K562 (cell line): ENCODE measurements around the gene COMP. TPM values are rescaled to one million over a fixed set of nuclear protein-coding genes. Genes with fewer than 3 reads are reported as not detected.

Experiments
- ATAC-seq: fragments of 200-7000 bp; cut with Tn5 transposase; 3 replicates; pipeline ENCODE4 v1.9.1; 2020; ENCODE audit warnings: moderate library complexity
- BruUV-seq: library from RNA; stranded (reverse); fragments of 400-500 nt; replicated peaks from 2 replicates; lab custom pipeline; 2021; lab: Mats Ljungman, UMichigan
- CTCF ChIA-PET: fragments of 300-600 bp; formaldehyde crosslinking; extraction: SDS; loops from one replicate; lab custom pipeline; 2021; ENCODE audit warnings: low intra/inter-chr PET ratio; lab: Yijun Ruan, JAX
- POLR2A ChIA-PET: fragments of 300-600, 350-650 bp; sonication (Branson Sonifier 250); formaldehyde crosslinking; extraction: SDS; loops from one replicate; lab custom pipeline; 2021; ENCODE audit warnings: antibody characterized with exemption, inconsistent platforms; lab: Yijun Ruan, JAX
- DNase-seq, 4 experiments: peaks; one replicate each; pipeline versions ENCODE4 v3.0.0 to v3.0.0-alpha.2; 2011 to 2018; ENCODE audit warnings: low spot score in 3 of 4, mixed read lengths in 3 of 4; ENCODE audit errors: extremely low read depth in 1 of 4
- FAIRE-seq: peaks from 2 replicates; lab custom pipeline; 2011; peaks lifted over from hg19 to GRCh38; lab: Jason Lieb, UNC
- H2AFZ ChIP-seq: 2 replicates; pipeline ENCODE4 v1.6.0; 2011; ENCODE audit warnings: low read depth, low read length, control low read depth, inconsistent platforms
- H3K27ac ChIP-seq: fragments of 200-600 bp; 3 replicates; pipeline ENCODE4 v1.8.0; 2011; ENCODE audit warnings: low read depth, mild to moderate bottlenecking, control low read depth, inconsistent platforms, low read length, moderate library complexity, mixed read lengths; ENCODE audit errors: extremely low read depth
- H3K27me3 ChIP-seq, 2 experiments: fragments of 300-600 bp in 1 of 2; 2 replicates in 1 of 2; 3 replicates in 1 of 2; pipeline versions ENCODE4 v1.6.0 to v1.8.0; 2011; ENCODE audit warnings: inconsistent platforms in 2 of 2, low read length in 2 of 2, mild to moderate bottlenecking in 1 of 2, mixed read lengths in 1 of 2, moderate library complexity in 1 of 2; ENCODE audit not compliant: control insufficient read depth in 2 of 2, insufficient read depth in 2 of 2
- H3K36me3 ChIP-seq: fragments of 300-600 bp; 3 replicates; pipeline ENCODE4 v1.8.0; 2011; ENCODE audit warnings: mild to moderate bottlenecking, low read length, inconsistent platforms; ENCODE audit not compliant: control insufficient read depth, insufficient read depth
- H3K4me1 ChIP-seq, 2 experiments: fragments of 200-600 bp in 1 of 2; replicated peaks in 1 of 2; 2 replicates in 1 of 2; 3 replicates in 1 of 2; pipeline versions ENCODE4 v1.5.1 to v1.8.0; 2011; ENCODE audit warnings: inconsistent platforms in 2 of 2, low read length in 2 of 2, mild to moderate bottlenecking in 1 of 2, mixed read lengths in 1 of 2, moderate library complexity in 1 of 2; ENCODE audit not compliant: control insufficient read depth in 2 of 2, insufficient read depth in 2 of 2
- H3K4me2 ChIP-seq: 2 replicates; pipeline ENCODE4 v1.6.1; 2011; ENCODE audit warnings: low read length, control low read depth, inconsistent platforms, mixed read lengths; ENCODE audit not compliant: insufficient read depth
- H3K4me3 ChIP-seq: fragments of 200-600 bp; sonication (generic), shearing (Covaris generic); 2 replicates; pipeline ENCODE4 v1.5.1; 2016; ENCODE audit warnings: control low read depth, inconsistent platforms
- H3K79me2 ChIP-seq: fragments of 200-600 bp; 3 replicates; pipeline ENCODE4 v1.8.0; 2011; ENCODE audit warnings: low read length, inconsistent platforms; ENCODE audit not compliant: control insufficient read depth, insufficient read depth
- H3K9ac ChIP-seq, 2 experiments: 2 replicates each; pipeline versions ENCODE4 v1.6.0 to v1.6.1; 2011; ENCODE audit warnings: low read depth in 2 of 2, low read length in 2 of 2, control low read depth in 1 of 2, inconsistent platforms in 1 of 2, mild to moderate bottlenecking in 1 of 2, mixed read lengths in 1 of 2; ENCODE audit not compliant: insufficient read depth in 1 of 2
- H3K9me1 ChIP-seq: one replicate; pipeline ENCODE4 v1.6.0; 2011; ENCODE audit warnings: inconsistent platforms, mild to moderate bottlenecking, low read length, moderate library complexity; ENCODE audit not compliant: control insufficient read depth, insufficient read depth
- H3K9me3 ChIP-seq: replicated peaks from 2 replicates; pipeline ENCODE4 v1.5.1; 2011; ENCODE audit warnings: low read depth, low read length, inconsistent platforms; ENCODE audit not compliant: control insufficient read depth, insufficient read depth
- H4K20me1 ChIP-seq: replicated peaks from 2 replicates; pipeline ENCODE4 v1.6.1; 2011; ENCODE audit warnings: low read length, inconsistent platforms, mixed read lengths; ENCODE audit not compliant: control insufficient read depth, insufficient read depth
- ARID2 ChIP-seq: fragments of 450-650 bp; IDR thresholded peaks from 2 replicates; pipeline ENCODE4 v1.6.1; 2017; ENCODE audit warnings: antibody characterized with exemption, mild to moderate bottlenecking
- CXXC5 ChIP-seq: fragments of 250-450 bp; sonication (Bioruptor Pico); IDR thresholded peaks from 2 replicates; pipeline ENCODE4 v1.8.0; 2022; ENCODE audit warnings: inconsistent platforms, mild to moderate bottlenecking, moderate library complexity
- GTF2B ChIP-seq: IDR thresholded peaks from 2 replicates; pipeline ENCODE4 v1.6.1; 2011; ENCODE audit not compliant: insufficient read length; ENCODE audit errors: extremely low read depth
- HDAC2 ChIP-seq: fragments of 450-650 bp; IDR thresholded peaks from 2 replicates; pipeline ENCODE4 v1.6.1; 2016; ENCODE audit warnings: mild to moderate bottlenecking
- MEF2D ChIP-seq: conservative IDR thresholded peaks from 2 replicates; pipeline ENCODE4 v1.6.1; 2016; ENCODE audit warnings: low read depth, missing genetic modification characterization, missing compliant biosample characterization
- MTF1 ChIP-seq: fragments of 250-450 bp; sonication (Bioruptor Pico); IDR thresholded peaks from 2 replicates; pipeline ENCODE4 v1.9.0; 2021; ENCODE audit warnings: moderate library complexity, mild to moderate bottlenecking, inconsistent platforms, borderline replicate concordance
- SAP30 ChIP-seq: fragments of 200-600 bp; sonication (generic); IDR thresholded peaks from 2 replicates; pipeline ENCODE4 v1.6.1; 2012; ENCODE audit warnings: borderline replicate concordance, low read depth, mild to moderate bottlenecking, moderate library complexity, low read length, control low read depth, inconsistent platforms; ENCODE audit not compliant: insufficient read depth, poor library complexity, severe bottlenecking
- TRIM28 ChIP-seq: fragments of 450-650 bp; IDR thresholded peaks from 2 replicates; pipeline ENCODE4 v1.6.1; 2017
- ZNF444 ChIP-seq: fragments of 250-450 bp; sonication (Bioruptor Pico); IDR thresholded peaks from 2 replicates; pipeline ENCODE4 v1.4.0; 2020; ENCODE audit warnings: mild to moderate bottlenecking, moderate library complexity
- ZNF589 ChIP-seq: fragments of 200-800 bp; sonication (Bioruptor generic); IDR thresholded peaks from 2 replicates; pipeline ENCODE4 v1.6.1; 2016; ENCODE audit warnings: low read depth, missing genetic modification characterization, missing compliant biosample characterization
- ZNF75A ChIP-seq: fragments of 450-650 bp; formaldehyde crosslinking; IDR thresholded peaks from 2 replicates; pipeline ENCODE4 v1.4.0; 2020; ENCODE audit warnings: mild to moderate bottlenecking
- WGBS: fragments of 100-300 bp; shearing (Covaris generic); methylation state at CpG from one replicate; pipeline ENCODE4 v1.1.6; 2016; ENCODE audit warnings: low coverage, mixed read lengths; ENCODE audit not compliant: insufficient coverage; ENCODE audit errors: missing lambda C conversion rate; 5-methylcytosine and 5-hydroxymethylcytosine counted together
- in situ Hi-C: fragments of 300-500 bp; cut with MboI; formaldehyde crosslinking; loops from 4 replicates; pipeline ENCODE4 v1.15.0; 2018; ENCODE audit warnings: inconsistent platforms, mixed read lengths
- intact Hi-C: fragments of 100-400 bp; cut with micrococcal nuclease; formaldehyde crosslinking; loops from 2 replicates; pipeline ENCODE4 v1.14.2; 2022
- polyA plus RNA-seq, 8 experiments: library from polyadenylated mRNA; depleted of rRNA in 4 of 8; stranded (reverse) in 5 of 8; unstranded in 3 of 8; fragments of >200 nt; fragmentation: Nextera tagmentation in 2 of 8; fragmentation: Illumina TruSeq in 1 of 8; extraction: Ambion mirVana in 2 of 8; extraction: Trizol in 1 of 8; gene quantifications; 2 replicates each; pipeline versions ENCODE4 v1.2.1 to v1.2.3, GENCODE V29; 2011 to 2014; ENCODE audit warnings: inconsistent platforms in 1 of 8, missing spikeins in 1 of 8
- total RNA-seq, 7 experiments: library from RNA; depleted of rRNA in 6 of 7; stranded (reverse); fragments of >200 nt in 6 of 7; fragmentation: Illumina TruSeq in 2 of 7; extraction: Trizol in 2 of 7; gene quantifications; 2 replicates each; pipeline versions ENCODE4 v1.2.1 to v1.2.3, GENCODE V29; 2011 to 2021; ENCODE audit warnings: low replicate concordance in 1 of 7
- TF ChIP-seq, protein P1 (sequence below): fragments of 250-450 bp; sonication (Bioruptor Pico); IDR thresholded peaks from 2 replicates; pipeline ENCODE4 v1.5.0; 2021; ENCODE audit warnings: mild to moderate bottlenecking, borderline replicate concordance
- TF ChIP-seq, protein P2 (sequence below): fragments of 250-450 bp; sonication (Bioruptor Pico); IDR thresholded peaks from 2 replicates; pipeline ENCODE4 v1.5.0; 2022; ENCODE audit warnings: mild to moderate bottlenecking

The COMP gene
- total and polyA plus RNA-seq, 9 of the 15 experiments (the other 6 are each of a cell fraction or from before 2014, with no cell fraction given), result 0.07 TPM; not detected in 8

DNA sequence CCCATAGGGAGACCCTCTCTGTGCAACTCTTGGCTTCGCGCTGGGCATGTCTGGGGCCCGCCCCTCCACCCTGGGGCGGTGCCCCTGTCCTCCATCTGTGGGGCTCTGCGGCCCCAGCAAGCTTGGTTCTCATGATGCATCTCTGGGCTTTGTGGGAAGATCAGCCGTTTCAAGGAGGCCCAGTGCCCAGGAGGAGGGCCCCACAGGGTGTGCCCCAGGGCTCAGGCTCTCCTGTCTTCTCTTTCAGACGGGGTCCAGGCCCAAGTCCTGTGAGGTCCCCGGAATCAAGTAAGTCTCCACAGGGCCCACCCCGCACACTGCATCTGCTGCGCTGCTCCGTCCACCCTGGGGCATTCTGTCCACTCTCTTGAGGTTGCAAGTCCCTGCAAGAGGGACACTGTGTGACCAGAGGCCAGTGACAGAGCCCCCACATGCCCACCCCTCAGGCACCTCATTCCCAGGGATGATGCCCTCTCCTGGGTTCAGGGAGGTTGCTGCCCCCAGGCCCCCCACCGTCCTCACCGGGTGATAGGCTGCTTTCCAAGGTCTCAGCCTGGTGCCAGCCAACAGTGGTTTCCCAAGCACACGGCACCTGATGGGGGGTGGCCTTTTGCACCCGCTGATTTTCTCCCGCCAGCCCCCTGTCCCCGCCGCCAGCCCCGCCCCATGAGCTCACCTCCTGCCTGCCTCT lies 31.7 kb downstream of the COMP start:
- no peaks in the 10 kb centered on the region for H3K27me3 ChIP-seq
- no peak overlapping the region for H3K27ac ChIP-seq
- no peak overlapping the region for H3K4me3 ChIP-seq
- no peak overlapping the region for H3K4me2 ChIP-seq
- POLR2A ChIA-PET, result interaction anchor here (0.7 to 1.3 kb wide), 2 partner anchors 10 to 239 kb away, joined by 3 to 5 read pairs; no protein-coding TSS in a partner anchor
- CTCF ChIA-PET, result no interaction called here
- ATAC-seq (no peak), DNase-seq (no peak), FAIRE-seq (no peak)
- no peaks in the 10 kb centered on the region for H3K9me3 ChIP-seq
- H3K9ac ChIP-seq, result no peak overlapping the region
- WGBS, result 47% methylated on average over 13 of the region's 19 CpGs
- peaks cover 9% of the 10 kb centered on the region; the same call in 1 of the 2 replicates for H4K20me1 ChIP-seq
- BruUV-seq, result no TSS peak
- TF ChIP-seq GTF2B (no peak), CXXC5 (no peak), MTF1 (CRISPR knock-in tag) (no peak), SAP30 (no peak), ZNF75A (no peak), ARID2 (no peak), ZNF444 (no peak), TRIM28 (no peak), MEF2D (tag) (no peak), HDAC2 (no peak), ZNF589 (no peak)
- TF ChIP-seq, protein P1, sequence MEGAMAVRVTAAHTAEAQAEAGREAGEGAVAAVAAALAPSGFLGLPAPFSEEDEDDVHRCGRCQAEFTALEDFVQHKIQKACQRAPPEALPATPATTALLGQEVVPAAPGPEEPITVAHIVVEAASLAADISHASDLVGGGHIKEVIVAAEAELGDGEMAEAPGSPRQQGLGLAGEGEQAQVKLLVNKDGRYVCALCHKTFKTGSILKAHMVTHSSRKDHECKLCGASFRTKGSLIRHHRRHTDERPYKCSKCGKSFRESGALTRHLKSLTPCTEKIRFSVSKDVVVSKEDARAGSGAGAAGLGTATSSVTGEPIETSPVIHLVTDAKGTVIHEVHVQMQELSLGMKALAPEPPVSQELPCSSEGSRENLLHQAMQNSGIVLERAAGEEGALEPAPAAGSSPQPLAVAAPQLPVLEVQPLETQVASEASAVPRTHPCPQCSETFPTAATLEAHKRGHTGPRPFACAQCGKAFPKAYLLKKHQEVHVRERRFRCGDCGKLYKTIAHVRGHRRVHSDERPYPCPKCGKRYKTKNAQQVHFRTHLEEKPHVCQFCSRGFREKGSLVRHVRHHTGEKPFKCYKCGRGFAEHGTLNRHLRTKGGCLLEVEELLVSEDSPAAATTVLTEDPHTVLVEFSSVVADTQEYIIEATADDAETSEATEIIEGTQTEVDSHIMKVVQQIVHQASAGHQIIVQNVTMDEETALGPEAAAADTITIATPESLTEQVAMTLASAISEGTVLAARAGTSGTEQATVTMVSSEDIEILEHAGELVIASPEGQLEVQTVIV (CRISPR knock-in tag), result no peak
- TF ChIP-seq, protein P2, sequence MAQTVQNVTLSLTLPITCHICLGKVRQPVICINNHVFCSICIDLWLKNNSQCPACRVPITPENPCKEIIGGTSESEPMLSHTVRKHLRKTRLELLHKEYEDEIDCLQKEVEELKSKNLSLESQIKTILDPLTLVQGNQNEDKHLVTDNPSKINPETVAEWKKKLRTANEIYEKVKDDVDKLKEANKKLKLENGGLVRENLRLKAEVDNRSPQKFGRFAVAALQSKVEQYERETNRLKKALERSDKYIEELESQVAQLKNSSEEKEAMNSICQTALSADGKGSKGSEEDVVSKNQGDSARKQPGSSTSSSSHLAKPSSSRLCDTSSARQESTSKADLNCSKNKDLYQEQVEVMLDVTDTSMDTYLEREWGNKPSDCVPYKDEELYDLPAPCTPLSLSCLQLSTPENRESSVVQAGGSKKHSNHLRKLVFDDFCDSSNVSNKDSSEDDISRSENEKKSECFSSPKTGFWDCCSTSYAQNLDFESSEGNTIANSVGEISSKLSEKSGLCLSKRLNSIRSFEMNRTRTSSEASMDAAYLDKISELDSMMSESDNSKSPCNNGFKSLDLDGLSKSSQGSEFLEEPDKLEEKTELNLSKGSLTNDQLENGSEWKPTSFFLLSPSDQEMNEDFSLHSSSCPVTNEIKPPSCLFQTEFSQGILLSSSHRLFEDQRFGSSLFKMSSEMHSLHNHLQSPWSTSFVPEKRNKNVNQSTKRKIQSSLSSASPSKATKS, result no peak
- intact Hi-C loops (no loop called here), in situ Hi-C loops (no loop called here)
- H3K9me1 ChIP-seq, result no peaks in the 10 kb centered on the region
- H3K36me3 ChIP-seq, result no peaks in the 10 kb centered on the region
- no peaks in the 10 kb centered on the region for H3K79me2 ChIP-seq
- peaks cover 4 to 58% of the 10 kb centered on the region in 2 experiments; a peak in 4 of 5 replicates for H3K4me1 ChIP-seq
- H2AFZ ChIP-seq, result no peak overlapping the region
